Renal cortex interstitium (tissue), 11 donors: ENCODE measurements around the gene SPDYE2. TPM values are rescaled to one million over a fixed set of nuclear protein-coding genes. Genes with fewer than 3 reads are reported as not detected.
"Not testable (repeated sequence)": the region's sequence is repeated elsewhere in the genome, so short reads cannot be mapped to it uniquely, and the experiment has no call there.

Experiments
- DNase-seq, 11 donors: peaks; one replicate each; pipeline ENCODE4 v3.0.0-alpha.2; 2013; ENCODE audit warnings: low read depth in 9 of 11, low spot score in 4 of 11; ENCODE audit errors: extremely low read depth in 1 of 11
- polyA plus RNA-seq, 3 donors: library from polyadenylated mRNA; unstranded; fragments of 120-200 nt; gene quantifications; one replicate each; pipeline ENCODE4 v1.2.1, GENCODE V29; 2013; ENCODE audit not compliant: insufficient read length in 3 of 3

SPDYE2 gene
- polyA plus RNA-seq, 3 donors: 3.2 to 5.6 (median 4.5) TPM

DNA sequence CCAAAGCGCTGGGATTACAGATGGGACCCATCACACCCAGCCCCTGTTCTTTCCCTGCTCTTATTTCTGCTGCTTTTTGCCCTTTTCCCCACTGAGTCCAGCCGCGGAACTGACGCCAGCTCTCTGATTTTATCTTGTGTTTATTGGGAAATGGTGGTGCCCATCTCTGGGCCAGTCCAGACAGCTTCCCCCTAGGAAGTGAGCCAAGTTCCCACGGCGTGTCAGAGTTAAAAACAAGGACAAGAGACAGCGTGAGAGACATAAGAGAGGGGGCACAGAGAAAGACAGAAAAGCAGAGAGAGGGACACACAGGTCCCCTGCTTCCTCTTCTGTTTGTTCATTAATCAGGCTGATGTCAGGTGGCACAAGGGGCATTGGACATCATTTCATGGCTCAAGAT is 19.4 kb upstream of the SPDYE2 start:
- DNase-seq: not testable (repeated sequence)

DNA sequence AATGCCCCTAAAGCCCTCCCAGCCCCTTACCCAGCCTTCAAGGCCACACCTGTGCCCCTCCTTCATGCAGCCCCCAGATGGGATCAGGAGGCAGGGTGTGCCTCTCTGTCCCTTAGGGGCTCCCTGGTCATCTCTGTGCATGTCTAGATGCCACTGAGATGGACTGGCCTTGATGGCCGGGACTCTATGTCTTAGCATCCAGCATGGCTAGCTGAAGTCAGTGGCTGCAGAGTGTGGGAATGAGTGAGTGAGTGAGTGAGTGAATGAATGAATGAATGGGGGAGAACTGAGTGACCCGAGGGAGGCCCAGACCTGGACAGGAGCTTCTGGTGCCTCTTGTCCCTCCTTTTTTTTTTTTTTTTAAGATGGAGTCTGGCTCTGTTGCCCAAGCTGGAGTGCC is 18.9 kb upstream of the SPDYE2 start:
- DNase-seq: not testable (repeated sequence)

DNA sequence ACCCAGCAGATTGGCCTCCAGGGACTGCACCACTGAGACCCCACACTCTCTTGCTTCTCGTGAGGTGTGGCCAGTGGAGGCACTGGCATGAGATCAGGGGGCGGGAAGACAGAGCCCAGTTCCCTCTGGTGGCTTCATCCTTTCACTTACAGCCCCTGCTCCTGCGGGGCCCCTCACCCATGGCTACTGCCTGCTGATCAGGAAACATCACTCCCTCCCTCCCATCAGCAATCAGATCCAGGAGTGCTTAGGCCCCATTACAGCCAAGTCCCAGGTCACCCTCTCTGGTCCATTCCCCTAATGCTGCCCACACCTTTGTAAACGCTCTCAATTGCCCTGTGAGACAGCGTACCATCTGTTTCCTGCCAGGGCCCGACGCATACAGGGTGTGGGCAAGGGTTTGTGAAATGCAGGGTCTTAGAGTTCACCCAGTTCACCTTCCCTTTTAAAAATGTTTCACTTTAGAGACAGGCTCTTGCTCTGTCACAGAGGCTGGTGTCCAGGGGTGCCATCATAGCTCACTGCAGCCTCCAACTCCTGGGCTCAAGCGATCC is 15.9 kb upstream of the SPDYE2 start:
- DNase-seq: not testable (repeated sequence)

DNA sequence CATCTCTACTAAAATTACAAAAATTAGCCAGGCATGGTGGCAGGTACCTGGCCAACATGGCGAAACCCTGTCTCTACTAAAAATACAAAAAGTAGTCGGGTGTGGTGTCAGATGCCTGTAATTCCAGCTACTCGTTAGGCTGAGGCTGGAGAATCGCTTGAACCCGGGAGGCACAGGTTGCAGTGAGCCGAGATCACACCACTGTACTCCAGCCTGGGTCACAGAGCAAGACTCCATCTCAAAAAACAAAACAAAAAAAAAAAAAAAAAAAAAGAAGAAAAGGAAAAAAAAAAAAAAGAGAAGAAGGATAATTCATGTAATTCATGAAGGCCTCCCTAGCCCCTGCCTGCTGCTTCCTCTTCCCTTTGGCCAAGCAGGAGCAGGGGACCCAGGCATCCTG is 10.4 kb upstream of the SPDYE2 start:
- not testable (repeated sequence) for DNase-seq

DNA sequence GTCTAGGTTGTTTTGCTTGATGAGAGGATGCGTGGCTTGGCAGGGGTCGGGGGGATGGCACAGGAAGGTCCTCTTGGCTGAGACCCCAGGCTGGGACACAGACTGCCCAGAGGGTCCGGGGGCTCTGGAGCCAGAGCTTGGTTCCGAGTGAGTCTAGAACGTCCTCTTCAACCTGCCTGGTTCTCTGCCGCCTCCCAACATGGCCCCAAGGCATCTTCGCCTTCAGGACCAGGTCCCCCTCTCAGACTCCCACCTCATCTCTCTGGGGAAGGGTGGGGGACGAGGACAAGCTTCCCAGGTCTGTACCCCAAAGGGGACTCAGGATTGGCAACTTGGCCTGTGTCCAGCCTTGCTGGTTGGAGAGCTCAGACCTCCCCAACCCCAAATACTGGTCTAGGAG is 8.9 kb upstream of the SPDYE2 start:
- DNase-seq: not testable (repeated sequence)

DNA sequence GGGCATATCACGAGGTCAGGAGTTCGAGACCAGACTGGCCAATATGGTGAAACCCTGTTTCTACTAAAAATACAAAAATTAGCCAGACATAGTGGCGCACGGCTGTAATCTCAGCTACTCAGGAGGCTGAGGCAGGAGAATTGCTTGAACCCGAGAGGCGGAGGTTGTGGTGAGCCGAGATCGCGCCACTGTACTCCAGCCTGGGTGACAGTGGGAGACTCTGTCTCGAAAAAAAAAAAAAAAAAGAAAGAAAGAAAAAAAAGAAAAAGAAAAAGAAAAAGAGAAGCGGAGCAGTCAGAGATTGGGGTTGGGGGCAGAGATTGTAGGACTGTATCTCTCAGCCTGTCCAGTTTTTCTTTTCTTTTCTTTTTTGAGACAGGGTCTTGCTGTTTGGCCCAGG is 8.3 kb upstream of the SPDYE2 start:
- not testable (repeated sequence) for DNase-seq

DNA sequence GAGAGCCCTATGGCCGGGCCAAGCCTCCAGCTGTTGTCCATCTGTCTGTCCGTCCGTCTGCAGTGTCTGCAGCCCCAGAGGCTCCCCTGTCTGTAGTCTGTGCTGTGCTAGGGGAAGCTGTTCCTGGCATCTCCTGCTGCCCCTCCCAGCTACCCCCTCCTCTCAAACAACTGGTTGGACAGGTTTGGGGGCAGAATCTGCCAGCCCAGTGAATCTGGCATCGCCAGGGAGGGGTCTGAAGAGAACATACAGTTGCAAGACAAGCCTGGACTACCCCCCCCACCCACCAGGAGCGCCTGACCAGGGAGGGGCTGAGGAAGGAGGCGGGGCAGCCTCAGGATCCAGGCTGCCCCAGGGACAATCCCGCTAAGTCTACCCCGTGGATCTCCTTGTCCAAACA is 7.4 kb upstream of the SPDYE2 start, which contains the start of gene UPK3BL2:
TSS of gene UPK3BL2 (minus strand) at position 101 of the 400 bp plus-strand sequence. CDS start at position 41, 60 bp downstream.
- DNase-seq: not testable (repeated sequence)

DNA sequence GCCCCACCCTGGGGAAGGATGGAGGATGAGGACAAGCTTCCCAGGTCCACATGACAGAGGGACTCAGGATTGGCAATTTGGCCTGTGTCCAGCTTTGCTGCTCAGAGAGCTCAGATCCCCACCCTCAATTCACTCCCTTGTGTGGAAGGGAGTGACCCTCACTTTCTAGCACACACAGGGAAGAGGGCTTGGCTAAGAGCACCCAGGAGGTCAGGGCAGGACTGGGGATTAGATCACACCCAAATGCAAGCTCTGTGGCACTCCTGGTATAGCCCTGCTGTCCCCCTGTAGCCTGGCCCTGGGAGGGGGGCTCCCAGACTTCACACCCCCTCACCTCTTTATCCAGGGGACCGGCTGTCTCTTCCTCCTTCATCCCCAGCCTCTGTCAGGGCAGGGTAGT is 6.7 kb upstream of the SPDYE2 start:
- DNase-seq: not testable (repeated sequence)

DNA sequence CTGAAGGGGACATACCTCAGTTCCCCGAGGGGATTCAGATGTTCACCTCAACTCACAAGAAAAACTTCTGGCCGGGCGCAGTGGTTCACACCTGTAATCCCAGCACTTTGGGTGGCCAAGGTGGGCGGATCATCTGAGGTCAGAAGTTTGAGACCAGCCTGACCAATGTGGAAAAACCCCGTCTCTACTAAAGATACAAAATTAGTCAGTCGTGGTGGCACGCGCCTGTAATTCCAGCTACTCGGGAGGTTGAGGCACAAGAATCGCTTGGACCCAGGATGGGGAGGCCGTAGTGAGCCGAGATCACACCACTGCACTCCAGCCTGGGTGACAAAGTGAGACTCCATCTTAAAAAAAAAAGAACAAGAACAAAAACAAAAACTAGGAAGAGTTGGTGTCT is 5.7 kb upstream of the SPDYE2 start:
- not testable (repeated sequence) for DNase-seq

DNA sequence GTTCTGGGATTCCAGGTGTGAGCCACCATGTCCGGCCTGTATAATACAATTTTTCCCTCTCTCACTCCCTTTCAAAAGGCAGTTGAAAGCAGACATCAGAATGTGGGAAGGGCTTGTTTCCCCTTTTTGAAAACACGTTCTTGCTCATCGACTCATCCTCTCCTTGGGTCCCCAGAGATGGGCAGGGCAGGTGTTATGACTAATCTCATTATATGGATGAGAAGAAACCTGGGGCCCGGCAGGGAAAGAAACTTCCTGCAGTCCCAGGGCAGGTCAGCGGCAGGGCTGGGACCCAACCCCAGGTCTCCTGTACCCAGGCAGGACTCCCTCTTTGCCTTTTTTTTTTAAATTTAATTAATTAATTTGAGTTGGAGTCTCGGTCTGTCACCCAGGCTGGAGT is 4.7 kb upstream of the SPDYE2 start:
- not testable (repeated sequence) for DNase-seq

DNA sequence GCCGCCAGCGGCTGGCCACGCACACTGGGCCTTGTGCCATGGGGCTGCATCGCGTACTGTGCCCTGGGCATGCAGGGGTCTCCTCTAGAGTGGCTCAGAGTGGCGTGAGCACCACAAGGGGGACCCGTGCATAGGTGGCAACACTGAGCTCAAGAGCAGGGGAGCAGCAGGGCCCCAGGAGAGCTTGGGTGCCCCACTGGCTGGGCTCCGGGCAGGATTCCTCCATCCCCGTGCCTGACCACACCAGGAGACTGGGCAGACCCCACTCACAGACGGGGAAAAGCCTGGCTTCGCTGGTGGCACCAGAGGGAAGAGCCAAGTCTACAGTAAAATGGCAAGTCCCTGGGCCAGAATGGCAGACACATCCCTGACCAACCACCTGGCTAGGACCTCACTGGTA is 17.6 kb downstream of the SPDYE2 start:
- DNase-seq: not testable (repeated sequence)

DNA sequence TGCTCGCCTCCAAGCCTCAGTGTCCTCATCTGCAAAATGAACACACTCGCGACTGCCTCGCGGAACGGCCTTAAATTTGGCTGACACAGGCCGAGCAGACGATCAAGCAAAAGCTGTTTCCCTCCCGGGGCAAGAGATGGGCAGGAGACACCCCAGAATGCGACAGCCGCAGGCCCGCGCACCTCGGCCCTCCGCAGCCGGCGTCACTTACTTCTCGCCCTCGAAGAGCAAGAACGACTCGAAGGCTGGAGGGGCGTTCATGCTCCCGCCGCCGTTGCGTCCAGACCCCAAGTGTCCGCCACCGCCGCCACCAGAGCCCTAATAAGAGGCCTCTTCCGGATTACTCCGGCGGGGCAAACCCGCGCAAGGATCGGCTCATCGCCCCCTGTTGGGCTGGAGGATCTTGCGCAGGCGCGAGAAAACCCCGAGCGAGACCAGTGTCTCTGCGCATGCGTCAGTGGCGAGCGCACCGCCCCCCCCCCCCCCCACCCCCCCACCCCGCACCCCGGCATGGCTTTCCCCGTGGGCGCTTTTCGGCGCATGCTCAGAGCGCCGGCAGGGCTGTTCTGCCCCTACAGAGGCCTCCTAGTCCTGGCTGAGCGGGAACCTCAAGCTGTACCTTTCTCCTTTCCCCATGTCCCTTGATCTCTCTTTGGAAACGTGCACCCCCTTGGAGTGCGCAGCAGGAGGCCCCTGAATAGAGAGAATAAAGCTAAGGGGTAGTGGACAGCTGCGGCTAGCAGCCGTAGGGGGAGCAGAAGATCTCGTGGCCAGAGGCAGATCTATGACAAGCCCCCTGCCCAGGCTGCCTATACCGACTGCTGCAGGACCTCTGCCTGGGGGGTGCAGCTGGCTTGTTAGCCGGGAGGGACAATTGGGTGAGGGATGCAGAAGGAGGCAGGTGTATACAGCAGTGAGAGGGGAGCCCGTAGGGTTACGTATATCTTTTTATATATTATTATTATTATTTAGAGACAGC is 21.5 kb downstream of the SPDYE2 start, which contains the start of gene POLR2J3:
TSS of gene POLR2J3 (minus strand) at position 323 of the 979 bp plus-strand sequence. CDS start at position 261, 62 bp downstream.
- DNase-seq: peak in 9 of 11 donors; percentile 40 to 94 (median 75)

DNA sequence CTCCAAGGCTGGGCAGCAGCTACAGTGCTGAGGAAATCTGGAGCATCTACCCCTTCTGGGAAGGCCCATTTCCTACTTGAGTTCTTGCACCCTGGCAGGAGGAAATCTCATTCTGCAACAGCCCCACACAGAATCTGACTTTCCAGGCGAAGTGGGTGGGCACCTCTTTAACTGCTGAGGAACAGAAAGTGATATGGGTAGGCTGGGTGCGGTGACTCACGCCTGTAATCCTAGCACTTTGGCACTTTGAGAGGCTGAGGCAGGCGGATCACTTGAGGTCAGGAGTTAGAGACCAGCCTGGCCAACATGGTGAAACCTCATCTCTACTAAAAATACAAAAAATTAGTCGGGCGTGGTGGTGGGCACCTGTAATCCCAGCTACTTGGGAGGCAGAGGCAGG is 23.6 kb downstream of the SPDYE2 start:
- DNase-seq: not testable (repeated sequence)

DNA sequence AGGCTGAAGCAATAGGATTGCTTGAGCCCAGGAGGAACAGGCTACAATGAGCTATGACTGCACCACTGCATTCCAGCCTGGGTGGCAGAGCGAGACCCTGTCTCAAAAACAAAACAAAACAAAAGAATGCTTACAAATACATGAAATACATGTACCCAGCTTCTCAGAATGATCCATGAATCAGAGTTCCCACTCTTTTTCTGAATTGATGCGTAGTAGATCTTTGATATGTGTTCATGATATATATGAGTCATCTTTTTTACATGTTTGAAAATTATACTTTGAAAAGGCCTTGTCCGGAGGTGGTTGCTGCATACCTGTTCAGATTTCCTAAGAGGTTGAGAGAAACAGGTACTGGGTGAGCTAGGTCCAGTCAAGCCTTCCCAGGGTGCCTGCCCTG is 25.3 kb downstream of the SPDYE2 start:
- not testable (repeated sequence) for DNase-seq

DNA sequence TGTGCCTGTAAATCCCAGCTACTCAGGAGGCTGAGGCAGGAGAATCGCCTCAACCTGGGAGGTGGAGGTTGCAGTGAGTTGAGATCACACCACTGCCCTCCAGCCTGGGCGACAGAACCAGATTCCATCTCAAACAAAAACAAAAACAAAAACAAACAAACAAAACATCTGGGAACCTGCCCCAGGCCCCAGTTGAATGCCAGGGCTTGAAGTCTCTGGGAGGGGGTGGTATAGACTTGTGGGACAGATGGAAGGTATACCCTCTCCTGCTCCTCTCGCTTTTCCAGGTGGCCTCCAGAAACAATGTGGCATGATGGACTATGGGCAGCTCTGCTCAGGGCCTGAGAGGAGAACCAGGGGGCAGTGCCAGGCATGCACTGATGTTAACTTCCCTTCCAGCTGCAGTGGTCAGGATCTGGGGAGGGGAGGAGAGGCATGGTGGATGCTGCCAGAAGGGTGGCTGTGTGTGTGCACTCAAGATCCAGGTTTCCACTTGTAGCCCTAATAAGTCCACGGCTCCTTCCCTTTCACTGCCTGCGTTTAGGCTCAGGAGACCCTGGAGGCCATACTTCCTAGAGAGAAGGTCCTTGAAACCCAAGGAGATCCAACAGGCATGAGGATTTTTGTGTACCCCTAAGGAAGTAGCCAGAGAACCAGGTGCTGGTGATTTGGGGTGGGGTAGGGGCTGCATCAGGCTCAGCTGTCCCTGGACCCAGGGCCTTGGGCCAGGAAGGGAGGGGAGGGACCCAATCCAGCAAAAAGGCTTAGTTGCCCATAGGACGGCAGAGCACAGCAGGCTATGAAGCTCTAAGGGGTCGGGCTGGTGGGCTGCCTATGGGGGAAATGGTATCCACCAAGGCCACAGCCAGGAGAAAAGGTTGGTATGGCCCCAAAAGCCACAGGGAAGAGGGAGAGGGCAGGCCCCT is 26.6 kb downstream of the SPDYE2 start:
- DNase-seq: not testable (repeated sequence)

DNA sequence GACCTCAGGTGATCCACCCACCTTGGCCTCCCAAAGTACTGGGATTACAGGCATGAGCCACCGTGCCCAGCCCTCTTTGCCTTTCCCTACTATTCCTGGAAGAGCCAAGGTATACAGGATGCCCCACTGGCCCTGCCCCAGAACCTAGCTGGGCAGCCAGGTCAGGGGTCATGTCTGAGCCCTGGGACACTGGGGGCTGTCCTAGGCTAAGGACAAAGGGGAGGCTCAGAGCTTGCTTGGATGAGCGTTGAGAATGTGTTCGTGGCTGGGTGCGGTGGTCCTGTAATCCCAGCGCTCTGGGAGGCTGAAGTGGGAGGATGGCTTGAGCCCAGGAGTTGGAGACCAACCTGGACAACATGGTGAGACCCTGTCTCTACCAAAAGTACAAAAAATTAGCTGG is 27.5 kb downstream of the SPDYE2 start:
- not testable (repeated sequence) for DNase-seq

DNA sequence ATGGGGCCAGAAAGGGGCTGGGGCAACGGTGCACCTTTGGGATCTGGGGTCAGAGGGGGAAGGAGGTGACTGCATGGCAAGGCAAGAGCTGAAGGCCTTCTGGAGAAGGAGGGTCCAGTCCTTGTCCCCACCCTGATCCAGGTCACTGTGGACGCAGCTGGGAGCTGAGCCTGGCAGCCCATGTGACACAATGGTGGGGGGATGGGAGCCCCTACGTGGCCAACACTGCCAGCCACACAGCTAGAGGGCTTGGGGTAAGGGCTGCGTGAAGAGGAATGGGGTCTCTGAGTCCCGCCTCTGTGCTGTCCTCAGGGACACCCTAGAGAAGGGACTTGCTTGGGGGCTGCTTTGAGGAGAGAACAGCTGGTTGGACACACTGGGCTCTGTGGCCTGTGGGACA is 30.7 kb downstream of the SPDYE2 start:
- not testable (repeated sequence) for DNase-seq

DNA sequence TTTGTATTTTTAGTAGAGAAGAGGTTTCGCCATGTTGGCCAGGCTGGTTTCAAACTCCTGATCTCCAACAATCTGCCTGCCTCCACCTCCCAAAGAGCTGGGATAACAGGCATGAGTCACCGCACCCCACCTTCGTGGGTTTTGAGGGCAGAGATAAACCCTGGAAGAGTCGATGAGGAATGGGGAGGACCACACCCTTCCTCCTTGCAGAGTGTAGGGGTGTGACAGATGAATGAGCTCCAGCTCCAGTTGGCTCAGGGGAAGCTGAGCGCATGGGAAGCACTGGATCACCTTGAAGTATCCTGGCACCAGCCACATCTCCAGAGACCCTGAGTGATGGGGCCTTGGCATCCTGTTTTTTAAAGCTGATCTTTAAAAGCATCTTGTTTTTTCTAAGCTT is 32.5 kb downstream of the SPDYE2 start:
- DNase-seq: not testable (repeated sequence)

DNA sequence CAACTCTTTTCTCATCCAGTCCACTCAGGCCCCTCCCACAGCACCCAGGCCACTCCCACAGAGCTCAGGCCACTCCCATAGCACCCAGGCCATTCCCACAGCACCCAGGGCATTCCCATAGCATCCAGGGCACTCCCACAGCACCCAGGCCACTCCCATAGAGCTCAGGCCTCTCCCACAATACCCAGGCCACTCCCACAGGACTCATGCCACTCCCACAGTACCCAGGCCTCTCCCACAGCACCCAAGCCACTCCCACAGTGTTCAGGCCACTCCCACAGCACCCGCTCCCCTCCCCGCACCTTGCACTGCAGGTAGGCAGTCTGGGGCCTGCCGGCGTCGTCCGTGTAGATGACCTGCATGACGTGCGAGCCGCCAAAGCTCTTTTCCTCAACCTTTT is 38.8 kb downstream of the SPDYE2 start:
- DNase-seq: not testable (repeated sequence)
